HUDEP-2 (cell line): ENCODE results near the gene ADGRL2.

Experiments used
- DNase-seq, 76 experiments: peaks; one replicate each; lab custom pipeline; 2025; ENCODE audit not compliant: unreplicated experiment in 76 of 76; lab: John Stamatoyannopoulos, UW

The ADGRL2 gene

DNA sequence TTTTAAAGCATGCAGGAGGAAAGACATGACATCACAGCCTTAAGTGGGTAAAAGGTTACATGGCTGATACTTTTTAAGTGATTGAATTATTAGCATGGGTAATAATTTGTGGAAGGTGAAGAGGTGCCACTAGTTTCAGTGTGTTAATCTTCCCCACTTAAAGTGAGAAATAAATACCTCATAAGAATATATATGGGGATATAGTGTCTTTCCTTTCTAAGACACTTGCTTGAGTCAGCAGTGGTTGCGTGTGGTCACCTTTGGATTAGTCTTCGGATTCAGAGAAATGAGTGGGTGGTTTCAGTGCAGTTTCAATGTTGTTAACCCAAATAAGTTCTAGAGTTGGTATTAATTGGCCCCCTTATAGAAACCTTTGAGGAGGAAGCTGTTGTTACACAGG lies 94.1 kb downstream of the ADGRL2 start:
- DNase-seq = no peak

DNA sequence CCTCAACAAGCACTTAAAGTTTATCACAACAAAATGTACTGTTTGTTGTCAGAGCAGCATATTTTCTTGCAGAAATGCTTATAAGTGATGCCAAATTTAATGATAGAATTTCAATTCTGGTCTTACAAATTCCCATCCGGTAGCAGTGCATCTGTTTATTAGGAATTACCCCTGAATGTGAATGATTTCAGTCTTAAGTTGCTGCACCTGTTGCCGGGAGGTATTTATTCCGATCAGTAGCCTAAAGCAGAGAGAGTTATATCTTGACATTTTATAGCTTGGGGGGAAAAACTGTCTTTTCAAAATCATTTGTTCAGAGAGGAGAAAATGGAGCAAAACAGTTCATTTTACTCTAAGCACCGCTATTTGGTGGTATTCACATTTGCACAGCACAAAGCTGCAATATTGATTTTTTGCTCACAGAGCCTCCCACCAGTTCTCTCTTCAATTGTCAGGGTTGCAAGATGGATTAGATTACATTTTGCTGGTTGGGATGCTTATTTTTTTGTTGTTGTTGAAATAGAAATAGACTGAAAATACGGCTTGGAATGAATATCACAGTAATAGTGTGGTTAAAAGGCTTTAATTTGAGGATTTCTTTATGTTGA lies 98.6 kb downstream of the ADGRL2 start:
- no peak for DNase-seq

DNA sequence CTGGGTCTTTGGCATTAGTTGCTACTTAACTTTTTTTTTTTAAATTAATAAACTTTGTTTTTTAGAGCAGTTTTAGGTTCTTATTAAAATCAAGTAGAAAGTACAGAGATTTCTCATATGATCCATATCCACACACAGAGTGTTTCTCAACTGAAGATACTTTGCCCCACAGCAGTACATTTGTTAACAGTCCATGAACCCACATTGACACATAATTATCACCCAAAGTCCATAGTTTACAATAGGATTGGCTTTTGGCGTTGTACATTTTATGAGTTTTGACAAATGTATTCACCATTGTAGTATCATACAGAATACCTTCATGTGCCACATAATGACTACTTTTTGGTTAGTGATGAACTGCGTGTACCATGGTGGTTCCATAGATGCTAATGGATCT lies 106.8 kb downstream of the ADGRL2 start:
- DNase-seq = no peak

DNA sequence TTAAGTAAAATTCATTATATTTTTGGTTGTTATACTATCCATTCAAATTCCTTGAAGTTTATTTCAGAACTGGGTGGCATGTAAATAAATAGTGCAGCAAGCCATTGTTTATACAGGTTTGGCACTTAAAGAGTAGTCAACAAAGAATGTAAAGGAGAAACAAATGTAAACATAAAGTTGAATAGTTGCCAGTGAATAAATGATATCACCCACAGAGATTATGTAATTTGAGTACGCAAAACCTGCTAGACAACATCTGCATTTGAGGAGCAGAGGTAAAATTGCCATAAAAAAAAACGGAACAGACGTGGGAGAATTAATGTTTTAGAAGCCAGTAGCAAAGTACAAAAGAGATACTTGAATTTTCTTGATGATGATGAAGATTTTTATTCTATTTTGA lies 111.6 kb downstream of the ADGRL2 start:
- DNase-seq = no peak

DNA sequence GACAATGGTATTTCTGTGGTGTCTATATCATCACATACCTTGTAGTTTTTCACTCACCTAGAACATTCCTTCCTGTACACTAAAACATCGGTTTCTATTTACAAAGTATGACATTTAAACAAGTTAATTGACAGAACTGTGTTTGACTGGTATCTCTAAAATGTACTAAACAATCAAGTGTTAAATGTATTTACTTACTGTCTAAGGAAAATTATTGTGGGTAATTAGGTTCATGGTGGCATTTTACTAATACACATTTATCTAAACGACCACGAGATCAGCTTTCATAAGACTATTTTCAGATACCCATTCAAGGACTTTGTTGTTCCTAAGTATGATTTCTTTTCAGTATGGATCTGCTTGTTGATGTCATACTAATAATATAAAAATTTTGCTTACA lies 115.2 kb downstream of the ADGRL2 start:
- no peak for DNase-seq

DNA sequence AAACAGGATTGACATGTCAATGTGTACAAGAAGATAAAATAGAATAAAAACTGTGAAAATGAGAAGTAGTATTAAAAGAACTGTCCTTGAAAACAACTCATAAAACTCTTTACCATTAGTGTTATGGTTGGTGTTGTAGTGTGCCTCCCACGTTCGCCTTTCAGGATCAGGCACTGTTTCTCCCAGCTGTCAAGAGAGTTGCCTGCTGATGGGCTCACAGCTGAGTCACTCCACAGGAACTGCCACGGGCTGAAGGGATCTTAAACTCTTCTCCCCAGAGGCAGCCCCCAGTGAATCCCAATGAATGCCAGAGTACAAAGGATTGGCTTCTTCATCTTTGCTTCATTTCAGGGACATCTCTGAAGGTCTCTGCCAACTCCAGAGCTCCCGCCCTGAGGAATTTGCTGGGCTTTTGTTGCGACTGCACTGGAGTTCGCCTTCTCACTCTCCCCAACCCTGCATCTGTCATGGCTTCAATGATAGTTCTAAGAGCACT lies 119.6 kb downstream of the ADGRL2 start:
- DNase-seq = no peak

DNA sequence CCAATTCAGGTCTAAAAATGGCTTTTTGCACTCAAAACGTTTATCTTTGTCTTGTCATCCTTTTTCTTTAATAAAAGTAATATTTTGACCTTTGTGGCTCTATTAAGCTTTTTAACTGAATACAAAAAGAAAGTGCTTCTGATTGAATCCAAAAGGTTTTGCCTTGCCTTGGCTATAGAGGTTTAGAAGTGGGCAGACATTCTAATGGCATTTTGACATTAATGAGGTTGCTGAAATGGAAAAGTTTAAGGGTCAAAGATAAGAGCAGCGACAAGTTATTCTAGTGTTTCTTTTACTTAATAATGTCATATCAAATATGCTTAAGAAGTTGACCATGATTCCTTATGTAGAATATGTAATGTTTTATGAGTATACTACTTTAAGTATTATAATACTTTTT lies 120.2 kb downstream of the ADGRL2 start:
- no peak for DNase-seq

DNA sequence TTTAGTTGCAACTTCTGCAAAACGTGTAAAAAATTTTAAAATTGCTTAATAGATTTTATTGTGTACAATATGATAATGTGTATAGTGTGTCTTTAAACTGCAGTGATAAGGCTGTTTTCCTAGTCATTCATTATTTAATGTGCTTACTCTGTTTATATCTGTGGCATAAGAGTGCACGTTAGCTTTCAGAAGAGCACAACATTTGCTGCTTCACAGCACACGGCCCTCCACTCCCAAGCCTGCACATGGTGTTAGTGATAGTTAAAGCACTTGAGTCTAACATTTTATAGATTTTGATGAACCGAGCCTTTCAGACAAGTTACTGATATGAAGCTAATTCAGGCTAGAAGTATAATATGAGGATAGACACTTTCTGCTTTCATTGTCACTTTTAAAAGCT lies 120.6 kb downstream of the ADGRL2 start:
- no peak for DNase-seq

DNA sequence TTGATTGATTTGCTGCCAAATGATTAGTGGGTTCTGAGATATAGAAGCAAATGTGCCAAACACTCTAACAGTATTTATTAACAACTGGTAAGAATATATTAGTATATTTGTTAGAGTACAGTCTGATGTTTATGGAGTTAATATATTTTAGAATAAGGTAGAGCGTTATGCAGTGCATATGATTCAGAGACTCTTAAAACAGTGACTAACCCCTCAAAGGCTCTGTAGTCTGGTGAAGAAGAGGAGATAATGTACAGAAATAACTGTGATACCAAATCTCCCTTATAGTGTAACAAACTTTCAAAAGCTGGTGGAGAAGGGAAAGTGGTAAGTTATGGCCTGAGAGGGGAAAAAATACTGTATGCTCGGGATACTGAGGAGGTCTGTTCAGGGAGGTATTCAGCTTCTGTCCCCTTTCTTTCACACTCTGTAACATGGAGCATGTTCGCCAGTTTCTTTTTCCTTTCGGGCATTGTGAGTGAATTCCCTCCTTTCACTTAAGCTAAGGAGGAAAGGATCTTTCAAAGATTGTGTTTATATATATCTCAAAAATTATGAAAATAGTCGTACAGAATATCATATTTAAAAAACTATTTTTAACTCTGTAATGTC lies 121.2 kb downstream of the ADGRL2 start:
- DNase-seq = no peak

DNA sequence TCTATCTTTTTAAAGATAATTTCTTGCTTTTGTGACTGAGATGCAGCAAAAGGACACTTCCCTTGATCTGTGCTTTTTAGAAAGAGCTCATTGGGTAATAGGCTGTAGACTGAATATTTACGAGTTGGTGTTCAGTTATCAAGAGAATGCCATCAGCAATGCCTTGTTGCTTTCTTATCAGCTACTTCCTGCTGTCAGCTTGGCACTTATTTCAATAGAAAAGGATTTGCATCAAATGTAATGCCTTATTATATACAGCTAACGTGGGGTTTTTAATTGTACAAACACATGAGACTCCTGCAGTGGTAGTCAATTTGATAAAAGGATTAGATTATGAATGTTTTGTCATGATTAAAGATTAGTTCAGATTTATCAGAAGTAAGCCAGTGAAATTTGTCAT lies 122.2 kb downstream of the ADGRL2 start:
- DNase-seq = no peak

DNA sequence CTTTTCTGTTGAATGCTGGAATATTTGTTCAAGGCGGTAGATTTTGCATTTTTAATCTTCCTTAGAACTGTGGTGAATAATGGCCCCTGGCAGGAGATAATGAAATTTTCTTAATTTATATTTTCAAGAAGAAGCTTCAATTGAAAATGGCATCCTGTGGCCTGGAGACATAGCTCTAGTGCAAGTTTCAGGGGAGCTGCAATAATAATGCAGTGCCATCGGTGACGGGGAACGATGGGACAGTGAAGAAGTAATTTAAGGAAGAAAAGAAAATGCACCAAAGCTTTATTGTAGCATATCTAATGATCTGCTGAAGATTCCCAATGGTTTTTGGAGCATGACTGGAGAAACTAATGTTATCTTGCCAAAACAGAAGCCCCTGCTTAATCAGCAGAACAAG lies 128.4 kb downstream of the ADGRL2 start:
- no peak for DNase-seq

DNA sequence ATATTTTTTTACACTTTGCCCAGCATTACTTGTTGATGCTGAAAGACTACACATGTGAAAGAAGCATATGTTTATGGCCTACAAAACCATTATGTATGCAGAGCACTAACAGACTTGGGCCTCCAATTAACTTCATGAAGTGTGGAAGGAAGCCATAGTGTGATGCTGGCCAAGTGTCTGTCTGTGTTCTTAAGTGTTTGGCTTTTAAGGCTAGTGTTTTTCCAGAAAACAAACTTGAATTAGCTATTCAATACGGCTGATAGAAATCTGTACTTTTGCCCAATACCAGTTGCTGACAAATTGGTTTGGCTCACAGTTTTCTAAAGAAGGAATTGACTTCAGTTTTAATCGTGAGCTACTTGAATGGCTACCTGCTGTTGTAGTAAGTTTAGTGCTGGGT lies 136.1 kb downstream of the ADGRL2 start:
- no peak for DNase-seq

DNA sequence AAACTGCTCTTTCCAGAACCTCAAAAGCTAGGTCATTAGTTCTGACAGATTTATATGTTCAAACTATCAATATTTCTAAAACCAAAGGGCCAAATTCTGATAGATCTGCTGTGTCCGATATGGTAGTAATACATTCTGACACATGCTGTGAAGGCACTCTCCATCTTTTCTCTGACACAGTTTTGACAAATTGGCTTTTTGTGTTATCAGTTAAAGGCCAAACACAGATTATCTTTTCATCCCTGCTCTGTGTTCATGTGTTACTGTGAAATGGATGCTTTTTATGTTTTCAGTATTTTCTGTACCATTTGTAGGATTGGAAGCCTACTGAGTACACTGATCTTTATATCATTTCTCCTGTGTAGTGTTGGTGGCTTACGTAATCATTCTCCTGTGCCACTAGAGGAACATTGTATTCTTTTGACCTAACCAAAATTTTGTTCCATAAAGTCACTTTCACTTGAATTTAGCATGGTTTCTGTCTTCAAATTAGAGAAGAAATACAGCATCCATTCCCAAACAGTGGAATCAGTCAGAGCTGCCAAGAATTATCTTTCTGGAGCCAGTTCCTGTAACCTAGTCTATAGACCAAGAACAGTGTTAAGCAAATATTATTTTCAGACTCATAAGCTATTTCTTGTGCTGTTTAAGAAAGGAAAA lies 137.2 kb downstream of the ADGRL2 start:
- no peak for DNase-seq

DNA sequence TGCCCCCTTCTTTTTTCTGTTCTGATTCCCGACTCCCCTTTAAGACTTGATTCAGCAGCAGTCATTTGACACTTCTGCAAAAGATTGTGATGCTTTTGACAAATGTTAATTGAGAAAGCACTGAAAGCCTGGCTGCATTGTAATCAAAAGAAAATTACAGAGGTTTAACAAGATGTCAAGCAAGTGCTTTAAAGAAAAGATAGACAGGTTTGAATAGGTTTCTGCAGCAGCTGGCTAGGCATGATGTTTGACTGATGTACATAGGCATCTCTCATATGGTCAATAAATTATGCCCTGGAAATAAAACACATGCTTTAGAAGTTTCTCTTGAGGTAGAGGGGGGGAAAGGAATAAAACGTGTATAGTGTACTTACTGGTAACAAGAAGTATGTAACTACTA lies 147.8 kb downstream of the ADGRL2 start:
- no peak for DNase-seq

DNA sequence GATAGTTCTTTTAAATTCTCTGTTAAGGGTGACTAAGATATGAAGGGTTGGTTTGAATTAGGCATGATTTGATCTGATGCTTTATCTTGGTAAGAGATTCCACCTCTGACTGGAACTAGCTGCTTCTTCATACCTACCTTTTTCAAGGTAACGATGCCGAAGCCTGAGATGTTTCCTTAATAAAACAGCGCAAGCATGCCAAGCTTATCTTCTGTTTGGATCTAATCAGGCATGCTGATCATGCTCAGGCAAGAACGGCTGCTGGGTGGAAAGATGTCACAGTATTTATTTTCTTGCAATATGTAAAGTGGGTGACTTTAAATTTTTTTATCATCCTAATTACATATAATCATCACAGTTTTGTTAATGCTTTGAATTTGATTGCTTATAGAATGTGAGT lies 148.7 kb downstream of the ADGRL2 start:
- no peak for DNase-seq

DNA sequence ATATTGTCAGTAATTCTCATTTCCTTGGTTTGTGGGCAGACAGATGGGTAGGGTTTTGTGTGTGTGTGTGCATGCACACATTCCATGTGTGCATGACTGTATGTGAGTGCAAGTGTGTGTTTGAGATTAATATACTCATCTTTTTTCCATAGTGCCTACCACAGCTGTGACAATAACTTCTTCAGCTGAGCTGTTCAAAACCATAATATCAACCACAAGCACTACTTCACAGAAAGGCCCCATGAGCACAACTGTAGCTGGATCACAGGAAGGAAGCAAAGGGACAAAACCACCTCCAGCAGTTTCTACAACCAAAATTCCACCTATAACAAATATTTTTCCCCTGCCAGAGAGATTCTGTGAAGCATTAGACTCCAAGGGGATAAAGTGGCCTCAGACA lies 149.3 kb downstream of the ADGRL2 start:
- no peak for DNase-seq

DNA sequence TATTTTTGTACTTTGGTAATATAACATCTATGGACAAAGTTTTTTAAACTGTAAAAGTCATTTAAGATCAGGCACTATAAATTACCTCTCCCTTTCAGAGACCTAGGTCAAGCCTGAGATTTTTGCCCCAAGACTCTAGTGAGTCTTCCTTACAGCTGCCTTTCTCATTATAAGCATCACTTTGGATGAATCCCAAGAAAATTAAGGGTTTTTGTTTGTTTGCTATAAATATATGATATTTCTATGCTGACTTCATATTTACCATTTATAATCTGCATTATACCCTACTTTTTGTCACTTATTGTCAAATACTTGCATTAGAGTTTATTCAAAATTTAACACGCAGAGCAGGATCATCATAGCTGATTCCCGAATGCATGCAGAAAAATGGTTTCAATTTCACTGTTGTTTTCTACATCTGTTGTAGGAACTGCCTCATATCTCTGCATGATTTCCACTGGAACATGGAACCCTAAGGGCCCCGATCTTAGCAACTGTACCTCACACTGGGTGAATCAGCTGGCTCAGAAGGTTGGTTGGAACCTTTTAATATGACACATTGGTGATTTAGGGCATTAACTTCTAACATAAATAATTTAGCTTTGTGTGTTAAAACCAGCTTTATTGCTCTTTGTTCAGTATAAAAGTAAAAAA lies 150.0 kb downstream of the ADGRL2 start:
- DNase-seq = no peak

DNA sequence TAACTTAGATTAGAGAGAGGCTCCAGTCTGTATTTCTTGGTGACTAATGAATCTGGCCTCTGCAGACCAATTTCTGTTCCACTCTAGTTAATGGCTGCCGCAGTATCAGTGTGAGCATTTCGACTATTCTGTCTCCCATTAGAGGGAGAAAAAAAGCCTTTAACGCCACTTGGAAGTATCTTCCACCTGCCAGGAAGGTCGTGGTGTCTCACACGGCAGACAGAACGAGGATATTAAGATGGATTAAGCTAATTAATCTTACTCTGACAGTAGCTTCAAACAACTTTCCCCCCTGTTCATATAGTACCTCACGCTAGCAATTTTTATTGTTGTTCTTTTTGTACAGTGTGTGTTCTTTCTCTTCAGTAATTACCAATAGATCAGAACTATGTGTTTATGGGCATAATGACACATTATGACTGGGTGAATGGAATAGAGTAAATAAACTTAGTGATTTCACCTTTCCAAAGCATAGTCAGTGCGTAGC lies 153.8 kb downstream of the ADGRL2 start:
- no peak for DNase-seq

DNA sequence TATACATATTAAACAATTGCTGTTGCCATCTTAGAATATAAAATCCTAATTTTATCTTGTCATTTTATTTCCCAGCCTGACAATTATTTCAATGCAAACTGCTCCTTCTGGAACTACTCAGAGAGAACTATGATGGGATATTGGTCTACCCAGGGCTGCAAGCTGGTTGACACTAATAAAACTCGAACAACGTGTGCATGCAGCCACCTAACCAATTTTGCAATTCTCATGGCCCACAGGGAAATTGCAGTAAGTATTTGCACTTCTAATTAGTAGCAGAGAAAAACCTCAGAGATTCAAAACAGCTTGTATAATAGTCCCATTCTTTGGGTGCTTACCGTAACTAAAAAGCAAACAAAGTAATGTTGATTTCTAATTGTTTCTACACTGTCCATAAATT lies 167.2 kb downstream of the ADGRL2 start:
- no peak for DNase-seq

DNA sequence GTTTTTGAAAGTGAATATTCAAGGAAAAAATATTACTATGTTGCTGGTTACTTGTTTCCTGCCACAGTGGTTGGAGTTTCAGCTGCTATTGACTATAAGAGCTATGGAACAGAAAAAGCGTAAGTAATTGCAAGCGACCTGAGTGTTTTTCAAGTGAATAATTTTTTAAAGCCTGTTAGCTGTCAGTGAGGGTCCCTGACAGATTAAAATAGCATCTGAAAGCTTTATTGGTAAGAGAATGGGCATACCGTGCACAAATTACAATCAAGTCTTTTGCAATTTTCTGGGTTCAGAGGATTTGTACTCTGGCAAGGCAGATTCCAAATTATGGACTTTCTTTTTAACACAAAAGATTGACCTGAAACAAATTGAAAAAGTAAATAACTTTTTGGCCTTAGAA lies 169.7 kb downstream of the ADGRL2 start:
- no peak for DNase-seq

DNA sequence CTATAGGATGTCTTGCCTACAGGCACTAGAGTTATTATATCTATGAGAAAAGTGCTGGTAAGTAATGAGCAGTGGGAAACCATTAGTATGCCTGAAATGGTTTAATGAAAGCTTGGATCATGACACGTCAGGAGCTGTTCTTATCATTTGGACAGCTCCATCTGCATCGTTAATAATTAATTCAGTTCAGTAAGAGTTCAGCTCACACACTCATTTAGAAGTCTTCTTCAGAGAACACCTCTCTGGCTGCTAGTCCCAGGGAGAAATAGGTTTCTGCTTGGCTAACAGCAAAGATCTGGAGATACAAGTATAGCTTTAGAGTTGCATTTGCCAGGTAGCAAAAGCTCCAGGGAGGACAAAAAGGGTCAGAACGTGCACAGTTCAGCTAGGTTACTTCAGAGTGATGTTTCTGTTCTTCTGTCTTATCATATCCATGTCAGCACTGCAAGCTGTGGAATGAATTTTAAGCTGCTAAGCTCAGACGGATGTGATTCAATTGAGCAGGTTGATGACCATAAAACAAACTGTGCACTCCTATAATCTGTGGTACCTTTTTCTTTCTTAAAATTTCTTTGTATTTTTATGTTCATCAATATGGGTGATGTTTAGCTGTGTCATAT lies 173.6 kb downstream of the ADGRL2 start:
- DNase-seq = no peak
